HG03571 (cell line): ENCODE data around the gene UGT1A10.

Experiments used
- ATAC-seq: cut with Tn5 transposase; IDR thresholded peaks from one replicate; pipeline ENCODE4 v1.9.1; 2021; ENCODE audit not compliant: unreplicated experiment

UGT1A10 gene

GRCh38 chr2:233819884-233820773, 183.9 kb downstream of the UGT1A10 start:
- ATAC-seq = no peak

GRCh38 chr2:233820774-233821105, 184.5 kb downstream of the UGT1A10 start:
- no peak for ATAC-seq

- ATAC-seq = no peak
These were observed 184.9 kb downstream of the UGT1A10 start for GRCh38 chr2:233821196-233821595.

GRCh38 chr2:233821709-233822100, 185.5 kb downstream of the UGT1A10 start:
- no peak for ATAC-seq

GRCh38 chr2:233822101-233822771, 186.0 kb downstream of the UGT1A10 start:
- no peak for ATAC-seq
